GM12878 (cell line): ENCODE measurements around the gene SHC3. TPM values are rescaled to one million over a fixed set of nuclear protein-coding genes. Genes with fewer than 3 reads are reported as not detected.

Source experiments
- RCOR1 ChIP-seq: conservative IDR thresholded peaks from 2 replicates; pipeline ENCODE4 v1.6.1; 2012; ENCODE audit warnings: low read depth, low read length, improper control_type of control experiment
- RELA ChIP-seq: fragments of 450-650 bp; IDR thresholded peaks from 2 replicates; pipeline ENCODE4 v1.8.0; 2014; ENCODE audit warnings: borderline replicate concordance; ENCODE audit not compliant: partially characterized antibody
- SREBF2 ChIP-seq: IDR thresholded peaks from 2 replicates; pipeline ENCODE4 v1.6.1; 2012; ENCODE audit warnings: mild to moderate bottlenecking, low read length
- USF2 ChIP-seq: IDR thresholded peaks from 2 replicates; pipeline ENCODE4 v1.6.1; 2011; ENCODE audit warnings: low read depth, low read length, improper control_type of control experiment, borderline replicate concordance
- ZBTB4 ChIP-seq: fragments of 450-650 bp; formaldehyde crosslinking; IDR thresholded peaks from 2 replicates; pipeline ENCODE4 v1.4.0; 2022; ENCODE audit warnings: mild to moderate bottlenecking, moderate library complexity
- ZBTB40 ChIP-seq: fragments of 450-650 bp; IDR thresholded peaks from 2 replicates; pipeline ENCODE4 v1.6.1; 2016; ENCODE audit warnings: mild to moderate bottlenecking, moderate library complexity, borderline replicate concordance
- ZNF24 ChIP-seq: fragments of 450-650 bp; IDR thresholded peaks from 2 replicates; pipeline ENCODE4 v1.6.1; 2017; ENCODE audit warnings: antibody characterized with exemption, mild to moderate bottlenecking
- ZZZ3 ChIP-seq: IDR thresholded peaks from 2 replicates; pipeline ENCODE4 v1.6.1; 2011; ENCODE audit warnings: low read depth; ENCODE audit not compliant: control insufficient read depth, insufficient read length
- polyA plus RNA-seq, 11 experiments: library from polyadenylated mRNA; depleted of rRNA in 4 of 11; unstranded in 6 of 11; stranded (reverse) in 5 of 11; fragments of >200 nt; fragmentation: Nextera tagmentation in 4 of 11; fragmentation: Illumina TruSeq in 1 of 11; extraction: Ambion mirVana in 4 of 11; extraction: Trizol in 1 of 11; gene quantifications; 1 replicate in 1 of 11; 2 replicates in 10 of 11; pipeline versions ENCODE4 v1.2.1 to v1.2.3, GENCODE V29; 2011 to 2016; ENCODE audit warnings: inconsistent platforms in 2 of 11, missing spikeins in 2 of 11, low read depth in 1 of 11
- total RNA-seq, 4 experiments: library from RNA; depleted of rRNA in 3 of 4; stranded (reverse); fragments of >200 nt in 3 of 4; fragmentation: Illumina TruSeq in 1 of 4; extraction: Trizol in 1 of 4; gene quantifications; 2 replicates each; pipeline versions ENCODE4 v1.2.1 to v1.2.3, GENCODE V29; 2013 to 2021

SHC3 gene
- total and polyA plus RNA-seq, 10 of the 15 experiments (the other 5 are each of a cell fraction or from before 2014, with no cell fraction given) = 0.01 to 0.06 TPM; not detected in 8

- no peak for TF ChIP-seq USF2
- no peak for TF ChIP-seq ZZZ3
- TF ChIP-seq ZNF24 = no peak
- no peak for TF ChIP-seq ZBTB40
- no peak for TF ChIP-seq ZBTB4 (CRISPR knock-in tag)
- no peak for TF ChIP-seq RCOR1
- TF ChIP-seq SREBF2 = no peak
- TF ChIP-seq RELA = no peak
Measured at GRCh38 chr9:88959727-88960469, 218.7 kb downstream of the SHC3 start (continued).
